Aorta (tissue), 5 donors: ENCODE results near the gene IDH2. TPM values are rescaled to one million over a fixed set of nuclear protein-coding genes. Genes with fewer than 3 reads are reported as not detected.
"Not testable (repeated sequence)": the region's sequence is repeated elsewhere in the genome, so short reads cannot be mapped to it uniquely, and the experiment has no call there.

Source experiments
- ATAC-seq: fragments of 200-7000 bp; cut with Tn5 transposase; one replicate; pipeline ENCODE4 v1.9.1; 2022; ENCODE audit warnings: moderate library complexity; ENCODE audit not compliant: low FRiP score
- DNase-seq, 2 donors: peaks; one replicate each; pipeline ENCODE4 v3.0.0-alpha.2; 2020
- H3K27ac ChIP-seq, 2 donors: one replicate each; pipeline ENCODE4 v1.5.1; 2013; ENCODE audit warnings: low read length in 2 of 2, mild to moderate bottlenecking in 2 of 2, moderate library complexity in 2 of 2, control low read depth in 1 of 2, inconsistent platforms in 1 of 2, low read depth in 1 of 2
- H3K27me3 ChIP-seq, 2 donors: one replicate each; pipeline ENCODE4 v1.6.1; 2013; ENCODE audit warnings: control low read depth in 1 of 2, low read length in 1 of 2, mild to moderate bottlenecking in 1 of 2, moderate library complexity in 1 of 2; ENCODE audit not compliant: insufficient read depth in 2 of 2, control insufficient read depth in 1 of 2
- H3K36me3 ChIP-seq, 2 donors: one replicate each; pipeline ENCODE4 v1.6.1; 2013; ENCODE audit warnings: control low read depth in 1 of 2, low read length in 1 of 2, mild to moderate bottlenecking in 1 of 2; ENCODE audit not compliant: insufficient read depth in 2 of 2, control insufficient read depth in 1 of 2
- H3K4me1 ChIP-seq, 2 donors: one replicate each; pipeline ENCODE4 v1.6.1; 2013; ENCODE audit warnings: low read length in 2 of 2, control low read depth in 1 of 2, mild to moderate bottlenecking in 1 of 2, moderate library complexity in 1 of 2; ENCODE audit not compliant: insufficient read depth in 2 of 2, control insufficient read depth in 1 of 2
- H3K4me3 ChIP-seq, 2 donors: one replicate each; pipeline ENCODE4 v1.5.1; 2013; ENCODE audit warnings: low read length in 2 of 2, control low read depth in 1 of 2, mild to moderate bottlenecking in 1 of 2
- H3K9me3 ChIP-seq: one replicate; pipeline ENCODE4 v1.6.1; 2013; ENCODE audit warnings: mild to moderate bottlenecking, low read length; ENCODE audit not compliant: control insufficient read depth
- WGBS, 2 donors: extraction: QIAGEN DNeasy Blood & Tissue Kit; methylation state at CpG; one replicate each; pipeline ENCODE4 v1.1.7; 2013; 5-methylcytosine and 5-hydroxymethylcytosine counted together
- intact Hi-C, 2 donors: fragments of 100-400 bp; cut with DNase I; formaldehyde crosslinking; loops; one replicate each; pipeline versions ENCODE4 v1.14.2 to v1.15.0; 2022
- polyA plus RNA-seq, 2 donors: library from polyadenylated mRNA; stranded (reverse); fragments of 200-250 nt; gene quantifications; one replicate each; pipeline ENCODE4 v1.2.3, GENCODE V29; 2013
- total RNA-seq, 2 donors: library from RNA; stranded (reverse); fragmentation: NEBNext Ultra II Directional; extraction: Animal tissue kit (Norgen Biotek cat#: 25700); gene quantifications; one replicate each; pipeline ENCODE4 v1.2.1, GENCODE V29; 2021
- donor health status: healthy with polysubstance abuse.
- donor health status: Bipolar disorder and iron deficiency.
- donor health status: DM: no; HTN: no; CAD: no.
- donor health status: DM: no; HTN: no; CAD: no.
- donor health status: DM: yes; HTN: yes; CAD: no.

Gene IDH2
- total and polyA plus RNA-seq, 4 donors, result 18.8 to 37.5 (median 31.4) TPM

DNA sequence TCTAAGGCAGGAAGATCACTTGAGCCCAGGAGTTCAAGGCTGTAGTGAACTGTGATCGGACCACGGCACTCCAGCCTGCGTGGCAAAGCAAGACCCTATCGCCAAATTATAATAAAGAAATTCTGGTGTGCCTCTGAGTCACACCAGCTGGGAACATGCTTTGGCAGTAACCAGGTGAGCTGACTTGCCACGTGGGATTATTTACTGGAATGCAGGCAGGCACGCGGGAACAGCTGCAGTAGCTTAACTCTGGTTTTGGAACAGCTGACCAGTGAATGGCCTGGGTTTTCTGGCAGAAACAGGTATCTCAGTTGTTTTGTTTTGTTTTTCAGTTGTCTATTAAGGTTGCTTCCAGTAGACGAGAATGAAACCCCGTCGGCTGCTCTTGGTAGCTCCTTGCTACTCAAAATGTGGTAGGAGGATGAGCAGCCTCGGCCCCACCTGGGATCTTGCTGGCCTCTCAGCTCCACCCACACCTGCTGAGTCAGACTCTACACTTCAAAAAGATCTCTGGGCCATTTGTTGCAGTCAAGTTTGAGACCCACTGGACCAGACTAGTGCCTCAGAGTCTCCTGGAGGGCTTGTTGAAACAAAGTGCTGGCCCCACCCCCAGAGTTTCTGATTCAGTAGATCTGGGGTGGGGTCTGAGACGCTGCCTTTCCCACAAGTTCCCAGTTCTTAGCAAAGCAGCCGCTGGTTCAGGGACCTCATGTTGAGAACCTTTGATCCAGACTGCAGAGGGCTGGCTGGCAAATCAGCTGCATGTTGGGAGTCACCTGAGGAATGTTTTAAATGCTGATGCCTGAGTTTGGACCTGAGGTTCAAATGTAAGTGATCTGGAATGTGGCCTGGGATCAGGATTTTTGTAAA, 26.6 kb downstream of the IDH2 start:
- no peak overlapping the region for H3K4me3 ChIP-seq
- 67 to 70% methylated on average over 13 of the region's 13 CpGs for WGBS, 2 donors
- H3K27me3 ChIP-seq, result no peaks in the 10 kb centered on the region
- H3K4me1 ChIP-seq, result no peaks in the 10 kb centered on the region
- no peaks in the 10 kb centered on the region for H3K36me3 ChIP-seq
- ATAC-seq (no peak), DNase-seq (no peak)
- H3K9me3 ChIP-seq, result no peaks in the 10 kb centered on the region
- intact Hi-C loops, result loop anchor here (2.0 to 10.0 kb wide), 3 partner anchors 79 to 331 kb away; no protein-coding TSS in a partner anchor
- H3K27ac ChIP-seq, result no peak overlapping the region

DNA sequence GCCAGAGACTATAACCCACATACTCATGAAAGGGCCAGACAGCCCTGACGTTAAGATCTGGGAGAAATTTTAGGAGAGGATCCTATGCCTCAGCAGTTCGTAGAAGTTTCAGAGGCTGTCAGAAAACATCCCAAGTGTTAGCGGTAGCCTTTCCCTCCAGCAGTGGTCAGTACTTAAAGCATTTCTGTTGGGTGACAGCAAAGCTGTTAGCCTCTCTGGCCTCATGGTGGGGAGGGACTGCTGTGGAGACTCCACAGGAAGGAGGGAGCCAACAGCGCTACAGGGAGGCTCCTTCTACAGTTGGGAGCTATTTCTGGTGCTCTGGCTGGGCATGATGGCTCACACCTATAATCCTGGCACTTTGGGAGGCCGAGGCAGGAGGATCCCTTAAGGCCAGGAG, 27.4 kb downstream of the IDH2 start:
- Histone ChIP-seq H3K4me1 (no peaks in the 10 kb centered on the region), H3K27me3 (no peaks in the 10 kb centered on the region), H3K9me3 (no peaks in the 10 kb centered on the region), H3K4me3 (no peak overlapping the region), H3K36me3 (no peaks in the 10 kb centered on the region), H3K27ac (no peak overlapping the region)
- intact Hi-C loops, result loop anchor here (2.0 to 10.0 kb wide), 3 partner anchors 78 to 330 kb away; no protein-coding TSS in a partner anchor
- no peak for DNase-seq
- no peak for ATAC-seq
- WGBS, 2 donors, result 77 to 78% methylated on average over 5 of the region's 5 CpGs

DNA sequence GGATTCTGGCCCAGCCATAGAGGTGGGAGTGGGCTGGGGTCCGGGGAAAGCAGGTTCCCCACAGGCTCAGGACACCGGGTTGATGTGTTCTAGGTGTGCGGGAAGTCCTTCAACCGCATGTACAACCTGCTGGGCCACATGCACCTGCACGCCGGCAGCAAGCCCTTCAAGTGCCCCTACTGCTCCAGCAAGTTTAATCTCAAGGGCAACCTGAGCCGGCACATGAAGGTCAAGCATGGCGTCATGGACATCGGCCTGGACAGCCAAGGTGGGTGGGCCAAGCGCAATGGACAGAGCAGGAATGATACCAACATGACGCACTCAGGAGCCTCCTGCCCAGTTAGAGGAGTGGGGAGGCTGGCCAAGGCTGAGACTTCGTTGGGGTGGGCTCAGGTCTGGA, 28.2 kb downstream of the IDH2 start:
- Histone ChIP-seq H3K27me3 (no peaks in the 10 kb centered on the region), H3K36me3 (no peaks in the 10 kb centered on the region), H3K27ac (no peak overlapping the region), H3K9me3 (no peaks in the 10 kb centered on the region), H3K4me1 (no peaks in the 10 kb centered on the region), H3K4me3 (no peak overlapping the region)
- DNase-seq, result no peak
- WGBS, 2 donors, result 95% methylated on average over 12 of the region's 12 CpGs
- intact Hi-C loops, result loop anchor here (2.0 to 10.0 kb wide), 3 partner anchors 77 to 329 kb away; no protein-coding TSS in a partner anchor
- ATAC-seq, result no peak

DNA sequence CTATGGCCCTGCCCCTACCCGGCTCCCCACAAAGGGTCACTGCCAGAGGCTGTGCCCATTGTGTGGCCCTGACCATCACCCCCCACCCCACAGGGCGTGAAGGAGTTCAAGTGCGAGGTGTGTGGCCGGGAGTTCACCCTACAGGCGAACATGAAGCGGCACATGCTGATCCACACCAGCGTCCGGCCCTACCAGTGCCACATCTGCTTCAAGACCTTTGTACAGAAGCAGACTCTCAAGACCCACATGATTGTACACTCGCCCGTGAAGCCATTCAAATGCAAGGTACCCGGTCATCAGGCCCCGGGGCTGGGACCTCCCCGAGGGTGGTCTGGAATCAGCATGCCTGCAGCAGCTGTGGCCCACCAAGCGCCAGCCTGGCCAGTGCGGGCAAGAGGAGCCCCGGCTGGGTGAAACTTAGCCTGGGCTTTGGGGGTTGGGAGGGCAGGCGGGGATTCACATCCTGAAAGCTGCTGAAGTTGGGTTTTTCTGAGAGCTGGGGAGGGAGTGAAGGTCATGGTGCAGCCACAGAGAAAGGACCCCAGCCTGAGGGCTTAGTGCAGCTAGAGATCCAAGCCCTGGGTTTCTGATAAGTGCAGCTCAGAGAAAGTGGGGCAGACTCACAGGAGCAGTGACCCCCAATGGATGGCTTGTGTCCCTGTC, 29.2 kb downstream of the IDH2 start:
- no peaks in the 10 kb centered on the region for H3K4me1 ChIP-seq
- WGBS, 2 donors, result 92% methylated on average over 17 of the region's 17 CpGs
- H3K27ac ChIP-seq, result no peak overlapping the region
- no peaks in the 10 kb centered on the region for H3K27me3 ChIP-seq
- intact Hi-C loops, result loop anchor here (10.0 kb wide), 2 partner anchors 308 to 328 kb away; no protein-coding TSS in a partner anchor
- no peak for DNase-seq
- no peak for ATAC-seq
- H3K36me3 ChIP-seq, result no peaks in the 10 kb centered on the region
- no peaks in the 10 kb centered on the region for H3K9me3 ChIP-seq
- no peak overlapping the region for H3K4me3 ChIP-seq

DNA sequence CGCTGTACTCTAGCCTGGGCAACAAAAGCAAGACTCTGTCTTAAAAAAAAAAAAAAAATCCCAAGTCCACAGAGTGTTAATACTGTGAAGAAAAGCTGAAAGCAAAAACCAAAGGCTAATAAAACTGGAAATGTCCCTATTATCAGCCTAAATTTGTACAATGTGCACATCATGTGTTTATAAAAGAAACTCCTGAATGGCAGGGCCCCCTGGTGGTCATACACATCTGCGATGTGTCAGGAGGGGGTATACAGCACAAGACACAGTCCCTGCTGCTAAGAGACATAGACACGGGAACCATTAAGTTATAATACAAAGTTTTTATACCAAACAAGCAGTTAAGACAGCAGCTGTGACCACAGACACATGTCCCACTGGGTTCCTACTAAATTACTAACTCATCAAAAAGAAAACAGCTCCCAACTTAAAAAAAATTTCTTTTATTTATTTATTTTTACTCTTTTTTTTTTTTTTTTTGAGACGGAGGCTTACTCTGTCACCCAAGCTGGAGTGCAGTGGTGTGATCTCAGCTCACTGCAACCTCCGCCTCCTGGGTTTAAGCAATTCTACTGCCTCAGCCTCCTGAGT, 31.0 kb downstream of the IDH2 start:
- no peaks in the 10 kb centered on the region for H3K36me3 ChIP-seq
- intact Hi-C loops, result loop anchor here (10.0 kb wide), 2 partner anchors 307 to 327 kb away; no protein-coding TSS in a partner anchor
- DNase-seq, result peak; percentile 88 to 93

DNA sequence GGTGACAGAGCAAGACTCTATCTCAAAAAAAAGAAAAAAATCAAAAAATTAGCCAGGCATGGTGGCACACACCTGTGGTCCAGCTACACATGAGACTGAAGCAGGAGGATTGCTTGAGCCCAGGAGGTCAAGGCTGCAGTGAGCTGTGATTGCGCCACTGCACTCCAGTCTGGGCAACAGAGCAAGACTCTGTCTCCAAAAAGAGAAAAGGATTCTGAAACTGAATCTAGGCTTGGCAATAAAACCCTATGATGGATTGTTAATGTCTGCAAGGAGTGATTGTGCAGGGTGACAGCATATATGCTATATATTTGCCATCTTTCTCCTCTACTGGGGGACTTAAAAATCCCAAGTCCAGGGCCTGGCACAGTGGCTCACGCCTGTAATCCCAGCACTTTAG, 31.6 kb downstream of the IDH2 start:
- H3K4me3 ChIP-seq, H3K4me1 ChIP-seq, H3K9me3 ChIP-seq, H3K36me3 ChIP-seq, ATAC-seq, H3K27ac ChIP-seq, DNase-seq, H3K27me3 ChIP-seq: not testable (repeated sequence)
- intact Hi-C loops, result loop anchor here (10.0 kb wide), 2 partner anchors 306 to 326 kb away; no protein-coding TSS in a partner anchor
- WGBS, 2 donors, result 95 to 100% methylated on average over 2 of the region's 2 CpGs

More for the DNA sequence above, 31.0 kb downstream of the IDH2 start:
- Histone ChIP-seq H3K27ac (no peak overlapping the region), H3K27me3 (no peaks in the 10 kb centered on the region), H3K4me1 (no peaks in the 10 kb centered on the region), H3K9me3 (no peaks in the 10 kb centered on the region), H3K4me3 (no peak overlapping the region)
- WGBS, 2 donors, result 36 to 38% methylated on average over 5 of the region's 5 CpGs
- peak; percentile 84 for ATAC-seq

DNA sequence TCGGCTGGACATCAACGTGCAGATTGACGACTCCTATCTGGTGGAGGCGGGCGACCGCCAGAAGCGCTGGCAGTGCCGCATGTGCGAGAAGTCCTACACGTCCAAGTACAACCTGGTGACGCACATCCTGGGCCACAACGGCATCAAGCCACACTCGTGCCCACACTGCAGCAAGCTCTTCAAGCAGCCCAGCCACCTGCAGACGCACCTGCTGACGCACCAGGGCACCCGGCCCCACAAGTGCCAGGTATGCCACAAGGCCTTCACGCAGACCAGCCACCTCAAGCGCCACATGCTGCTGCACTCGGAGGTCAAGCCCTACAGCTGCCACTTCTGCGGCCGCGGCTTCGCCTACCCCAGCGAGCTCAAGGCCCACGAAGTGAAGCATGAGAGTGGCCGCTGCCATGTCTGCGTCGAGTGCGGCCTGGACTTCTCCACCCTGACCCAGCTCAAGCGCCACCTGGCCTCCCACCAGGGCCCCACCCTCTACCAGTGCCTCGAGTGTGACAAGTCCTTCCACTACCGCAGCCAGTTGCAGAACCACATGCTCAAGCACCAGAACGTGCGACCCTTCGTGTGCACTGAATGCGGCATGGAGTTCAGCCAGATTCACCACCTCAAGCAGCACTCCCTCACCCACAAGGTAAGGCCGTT, 34.2 kb downstream of the IDH2 start:
- H3K9me3 ChIP-seq, result no peaks in the 10 kb centered on the region
- no peaks in the 10 kb centered on the region for H3K4me1 ChIP-seq
- no peak for DNase-seq
- intact Hi-C loops, result loop anchor here in 1 of 2 donors (5.0 kb wide), 1 partner anchor 156 kb away; the partner anchor contains the start of gene ARPIN
- no peaks in the 10 kb centered on the region for H3K36me3 ChIP-seq
- no peak for ATAC-seq
- no peak overlapping the region for H3K4me3 ChIP-seq
- no peaks in the 10 kb centered on the region for H3K27me3 ChIP-seq
- 92 to 95% methylated on average over 37 of the region's 37 CpGs for WGBS, 2 donors
- H3K27ac ChIP-seq, result no peak overlapping the region
